Left colon (tissue), 2 donors: Measurements from ENCODE around the gene MYMK. TPM values are rescaled to one million over a fixed set of nuclear protein-coding genes. Genes with fewer than 3 reads are reported as not detected.

Experiments
- ATAC-seq: fragments of 200-7000 bp; cut with Tn5 transposase; one replicate; pipeline ENCODE4 v1.9.1; 2020; ENCODE audit warnings: mild to moderate bottlenecking, moderate library complexity
- DNase-seq, 2 donors: peaks; one replicate each; pipeline ENCODE4 v3.0.0-alpha.2; 2020
- intact Hi-C, 2 donors: fragments of 100-400 bp; cut with DNase I in 1 of 2; cut with micrococcal nuclease in 1 of 2; formaldehyde crosslinking; loops; one replicate each; pipeline versions ENCODE4 v1.11.2 to v1.14.0; 2022; cut with DNase I, micrococcal nuclease
- total RNA-seq, 2 donors: library from RNA; stranded (reverse); fragmentation: NEBNext Ultra II Directional; extraction: Animal tissue kit (Norgen Biotek cat#: 25700); gene quantifications; one replicate each; pipeline ENCODE4 v1.2.1, GENCODE V29; 2021
- donor health status: DM: no; HTN: no; CAD: no.
- donor health status: DM: yes; HTN: yes; CAD: no.

Gene MYMK
- total RNA-seq, 2 donors from 2014 or later, result not detected

- intact Hi-C loops, result no loop called here
- DNase-seq (no peak), ATAC-seq (no peak)
These were observed 12.2 kb downstream of the MYMK start for GRCh38 chr9:133512253-133513213.

GRCh38 chr9:133511607-133512006 is 13.2 kb downstream of the MYMK start:
- ATAC-seq, result no peak
- no peak for DNase-seq
- intact Hi-C loops, result no loop called here

GRCh38 chr9:133510926-133511505 is 13.7 kb downstream of the MYMK start:
- DNase-seq (no peak), ATAC-seq (no peak)
- intact Hi-C loops, result no loop called here

- intact Hi-C loops, result no loop called here
- DNase-seq (peak in 1 of 2 donors; percentile 49), ATAC-seq (peak; percentile 83)
These were observed 15.3 kb downstream of the MYMK start for GRCh38 chr9:133509179-133510083.

GRCh38 chr9:133508046-133508445 is 16.7 kb downstream of the MYMK start:
- no peak for ATAC-seq
- intact Hi-C loops, result no loop called here
- DNase-seq, result no peak

- ATAC-seq, result no peak
- intact Hi-C loops, result no loop called here
- no peak for DNase-seq
These were observed 17.4 kb downstream of the MYMK start for GRCh38 chr9:133507246-133507965.

GRCh38 chr9:133506653-133507038 is 18.1 kb downstream of the MYMK start:
- intact Hi-C loops, result no loop called here
- ATAC-seq (no peak), DNase-seq (no peak)

GRCh38 chr9:133505901-133506652 is 18.7 kb downstream of the MYMK start:
- no peak for ATAC-seq

GRCh38 chr9:133505186-133505830 is 19.5 kb downstream of the MYMK start:
- ATAC-seq, result no peak
- intact Hi-C loops, result no loop called here

More at GRCh38 chr9:133505901-133506652, 18.7 kb downstream of the MYMK start:
- intact Hi-C loops, result no loop called here
- no peak for DNase-seq

GRCh38 chr9:133502112-133502511 is 22.6 kb downstream of the MYMK start:
- DNase-seq (no peak), ATAC-seq (no peak)
- intact Hi-C loops, result no loop called here

More at GRCh38 chr9:133505186-133505830, 19.5 kb downstream of the MYMK start:
- DNase-seq, result no peak

- DNase-seq (no peak), ATAC-seq (no peak)
- intact Hi-C loops, result no loop called here
These were observed 24.9 kb downstream of the MYMK start for GRCh38 chr9:133499892-133500270.

- DNase-seq (no peak), ATAC-seq (peak; percentile 81)
- intact Hi-C loops, result no loop called here
These were observed 25.4 kb downstream of the MYMK start for GRCh38 chr9:133499132-133499891.

- no peak for DNase-seq
- no peak for ATAC-seq
- intact Hi-C loops, result no loop called here
These were observed 27.6 kb downstream of the MYMK start for GRCh38 chr9:133496861-133497842.

GRCh38 chr9:133495327-133496293 is 29.1 kb downstream of the MYMK start:
- ATAC-seq (no peak), DNase-seq (no peak)
- intact Hi-C loops, result no loop called here
